HL-60/S4 (cell line): ENCODE results near the gene DAB2.

Experiments used
- in situ Hi-C: fragments of 300-500 bp; cut with MboI; formaldehyde crosslinking; loops from 2 replicates; pipeline ENCODE4 v1.14.3; 2022; ENCODE audit warnings: low sequenced_read_pairs

The DAB2 gene

DNA sequence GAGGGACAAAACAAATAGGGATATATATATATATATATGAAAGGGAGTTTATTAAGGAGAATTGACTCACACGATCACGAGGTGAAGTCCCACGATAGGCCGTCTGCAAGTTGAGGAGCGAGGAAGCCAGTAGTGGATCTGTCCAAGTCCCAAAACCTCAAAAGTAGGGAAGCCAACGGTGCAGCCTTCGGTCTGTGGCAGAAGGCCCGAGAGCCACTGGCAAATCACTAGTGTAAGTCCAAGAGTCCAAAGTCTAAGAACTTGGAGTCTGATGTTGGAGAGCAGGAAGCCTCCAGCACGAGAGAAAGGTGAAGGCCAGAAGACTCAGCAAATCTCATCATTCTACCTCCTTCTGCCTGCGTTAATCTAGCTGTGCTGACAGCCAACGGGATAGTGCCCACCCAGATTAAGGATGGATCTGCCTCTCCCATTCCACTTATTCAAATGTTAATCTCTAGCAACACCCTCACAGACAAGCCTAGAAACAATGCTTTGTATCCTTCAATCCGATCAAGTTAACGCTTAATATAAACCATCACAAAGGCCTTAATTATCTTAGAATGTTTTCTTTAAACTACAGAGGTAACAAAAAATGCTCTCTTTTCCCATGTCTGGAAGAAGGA is 23.8 kb upstream of the DAB2 start:
- in situ Hi-C loops: no loop called here

DNA sequence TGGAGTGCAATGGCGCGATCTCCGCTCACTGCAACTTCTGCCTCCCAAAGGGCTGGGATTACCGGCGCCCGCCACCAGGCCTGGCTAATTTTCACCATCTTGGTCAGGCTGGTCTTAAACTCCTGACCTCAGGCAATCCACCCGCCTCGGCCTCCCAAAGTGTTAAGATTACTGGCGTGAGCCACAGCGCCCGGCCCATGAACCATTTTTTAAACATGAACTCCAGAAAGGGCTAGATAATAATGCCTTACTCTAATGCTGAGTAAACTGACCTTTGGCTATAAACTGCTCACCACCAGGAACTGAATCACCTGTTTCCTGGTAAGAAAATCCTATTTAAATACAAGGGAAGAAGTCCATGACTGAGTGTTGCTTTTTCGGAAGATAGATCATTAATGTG is 23.2 kb upstream of the DAB2 start:
- in situ Hi-C loops: no loop called here

DNA sequence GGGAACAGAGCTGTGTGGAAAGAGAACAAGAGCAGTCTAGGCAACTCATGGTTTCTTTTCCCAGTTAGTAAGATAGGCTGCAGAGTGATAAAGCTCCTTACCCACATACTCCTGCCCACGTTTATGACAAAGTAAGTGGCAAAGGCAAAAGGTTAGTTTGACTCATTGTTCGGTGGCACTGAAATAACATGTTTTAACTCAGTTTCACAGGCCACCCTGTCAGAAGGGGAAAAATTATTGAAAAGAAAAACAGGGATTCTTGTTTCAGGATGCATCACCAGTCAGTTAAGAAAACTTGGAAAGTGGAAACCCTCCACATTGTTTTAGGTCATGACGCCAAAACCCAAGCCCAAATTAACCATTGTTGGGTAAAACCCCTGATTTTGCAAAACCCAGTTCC is 22.3 kb upstream of the DAB2 start:
- in situ Hi-C loops: no loop called here

DNA sequence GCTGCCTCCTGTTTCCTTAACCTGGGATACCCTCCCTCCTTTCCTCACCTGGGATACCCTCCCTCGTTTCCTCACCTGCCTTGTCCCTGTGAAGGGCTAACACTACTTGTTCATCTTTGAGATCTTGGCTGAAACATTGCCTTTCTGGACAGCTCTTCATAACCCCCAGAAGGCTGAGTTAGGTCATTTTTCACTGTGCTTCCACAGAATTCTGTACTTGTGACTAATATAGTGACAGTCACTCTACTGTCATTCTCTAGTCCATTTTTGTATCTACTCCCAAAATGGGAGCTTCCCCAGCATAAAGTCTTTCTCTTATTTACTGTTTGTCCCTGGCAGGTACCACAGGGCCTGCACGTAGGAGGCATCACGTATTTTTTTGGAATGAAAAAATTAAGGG is 21.5 kb upstream of the DAB2 start:
- in situ Hi-C loops: no loop called here

DNA sequence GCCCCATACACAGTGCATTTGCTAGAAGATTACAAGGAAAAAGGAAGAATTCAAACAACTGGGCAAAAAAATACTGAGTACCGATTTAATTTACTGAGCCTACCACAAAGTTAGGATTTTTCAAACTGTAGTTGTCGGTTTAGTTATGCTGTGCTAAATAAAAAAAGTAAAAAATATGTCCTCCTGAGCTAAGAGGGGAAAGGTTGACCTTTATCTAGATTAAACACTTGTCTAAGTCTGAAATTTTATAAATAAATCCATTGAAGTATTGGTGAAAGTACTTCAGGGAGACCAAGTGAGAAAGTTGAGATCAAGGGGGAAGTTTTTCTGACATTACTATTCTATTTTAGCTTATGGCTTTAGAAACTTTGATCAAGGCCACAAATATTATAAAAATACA is 19.1 kb upstream of the DAB2 start:
- in situ Hi-C loops: no loop called here

DNA sequence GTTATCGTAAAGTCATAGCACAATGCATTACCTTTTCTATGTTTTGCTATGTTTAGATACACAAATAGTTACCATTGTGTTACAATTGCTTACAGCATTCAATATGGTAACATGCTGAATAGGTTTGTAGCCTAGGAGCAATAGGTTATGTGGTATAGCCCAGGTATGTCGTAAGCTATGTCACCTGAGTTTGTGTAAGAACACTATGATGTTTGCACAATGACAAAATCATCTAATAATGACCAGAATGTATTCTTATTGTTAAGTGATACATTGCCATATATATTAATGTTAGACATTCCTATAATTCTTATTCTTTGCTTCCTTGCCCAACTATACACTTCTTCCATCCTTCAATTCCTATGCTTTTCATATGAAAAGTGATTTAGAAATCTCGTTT is 18.2 kb upstream of the DAB2 start:
- in situ Hi-C loops: no loop called here

DNA sequence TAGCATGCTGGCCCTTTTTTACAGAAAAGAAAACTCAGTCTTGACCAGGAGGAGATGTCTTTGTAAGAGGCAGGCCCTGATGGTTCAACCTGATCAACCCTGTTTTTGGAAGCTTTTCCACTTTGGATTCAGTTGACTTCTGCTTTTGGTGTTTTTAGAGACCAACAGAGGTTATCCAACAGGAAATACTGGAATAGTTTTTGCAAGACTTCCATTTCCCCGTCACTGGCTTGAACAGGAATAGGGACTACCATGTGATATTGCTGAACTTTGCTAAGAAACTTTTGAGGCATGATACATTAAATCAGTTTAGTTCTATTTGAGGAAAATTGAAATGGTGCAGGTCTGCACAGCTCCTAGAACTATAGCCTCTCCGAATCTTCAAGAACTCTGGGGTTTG is 17.1 kb upstream of the DAB2 start:
- in situ Hi-C loops: no loop called here

DNA sequence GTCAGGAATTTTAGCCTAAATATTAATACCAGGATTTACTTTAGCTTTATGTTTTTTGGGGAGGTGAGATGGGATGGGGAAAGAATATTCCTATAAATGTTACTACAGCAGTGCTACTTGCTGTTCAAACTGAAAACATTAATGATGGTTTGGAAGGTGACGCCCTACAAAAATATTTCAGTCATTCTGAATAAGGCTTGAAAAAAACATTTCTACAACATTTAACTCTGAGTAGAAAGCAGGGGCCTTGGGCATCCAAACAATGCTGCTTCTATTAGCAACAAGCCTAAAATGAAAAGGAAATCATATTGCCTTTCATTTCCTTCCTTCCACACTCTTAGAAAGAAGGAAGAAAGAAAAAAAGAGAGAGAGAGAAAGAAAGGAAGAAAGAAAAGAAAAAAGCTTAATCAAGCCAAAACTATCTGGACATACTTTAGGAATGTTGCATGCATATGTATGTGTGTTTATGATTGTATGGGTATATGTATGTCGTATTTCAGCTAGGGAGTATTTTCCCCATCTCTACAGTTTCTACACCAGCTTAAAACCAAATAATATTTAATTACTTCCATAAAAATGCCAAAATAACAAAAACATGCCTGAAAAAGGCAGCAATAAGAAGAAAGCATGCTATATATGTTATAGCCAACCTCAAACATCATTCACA is 16.3 kb upstream of the DAB2 start:
- in situ Hi-C loops: no loop called here

DNA sequence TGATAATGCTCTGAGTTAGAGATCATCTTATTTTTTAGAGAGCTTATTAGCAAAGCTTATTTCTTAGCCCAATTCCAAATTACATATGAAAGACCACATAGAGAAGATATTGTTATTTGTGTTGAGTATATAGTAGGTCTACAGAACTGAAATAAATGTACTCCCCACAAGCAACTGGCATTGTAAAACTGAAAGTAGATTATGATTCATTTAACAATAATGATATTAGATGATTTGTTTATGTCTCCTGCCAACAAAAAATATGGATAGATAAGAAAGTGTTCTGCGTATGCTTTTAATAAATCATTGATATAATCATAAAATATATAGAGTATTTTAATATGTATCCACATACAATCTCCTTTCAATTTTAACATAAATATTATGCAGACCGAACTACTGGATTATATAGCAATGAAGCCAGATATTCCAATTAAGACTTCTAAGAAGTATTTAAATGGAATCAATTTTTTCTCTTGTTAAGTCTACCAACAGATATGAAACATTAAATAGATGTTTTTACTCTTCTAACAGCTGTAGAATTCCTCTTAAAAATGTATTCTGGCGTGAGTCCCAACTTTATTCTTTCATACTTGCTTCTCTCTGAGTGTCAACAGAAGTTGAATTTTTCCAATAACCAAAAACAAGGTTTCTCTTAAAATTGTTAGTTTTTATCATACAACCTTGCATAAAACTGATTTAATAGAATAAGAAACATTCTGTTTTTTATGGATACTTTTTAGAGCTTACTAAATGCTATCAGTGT is 15.6 kb upstream of the DAB2 start:
- in situ Hi-C loops: no loop called here

DNA sequence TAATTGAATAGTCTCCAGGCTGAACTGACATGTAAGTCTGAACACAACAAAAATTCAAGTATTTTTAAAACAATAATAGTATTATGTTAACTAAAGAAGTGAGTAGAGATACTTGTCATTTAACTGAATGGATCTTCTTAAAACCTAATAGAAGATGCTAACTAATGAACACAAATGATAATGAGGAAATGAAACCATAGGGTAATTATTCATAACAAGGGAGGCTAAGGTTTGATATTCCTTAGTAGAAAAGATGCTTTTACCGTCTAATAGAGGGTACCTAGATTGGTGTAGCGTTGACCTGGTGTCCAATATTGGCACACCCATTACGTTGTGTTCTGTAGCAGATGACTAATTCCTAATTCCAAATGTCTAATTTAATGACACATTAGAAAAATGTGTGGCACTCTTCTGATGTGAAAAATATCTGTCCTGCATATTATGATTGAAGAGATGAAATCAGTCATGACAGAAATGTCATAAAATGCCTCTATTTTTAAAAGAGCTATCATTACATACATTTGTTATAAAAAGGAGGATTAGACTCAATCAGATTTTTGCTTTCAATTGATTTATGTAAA is 14.9 kb upstream of the DAB2 start:
- in situ Hi-C loops: no loop called here

DNA sequence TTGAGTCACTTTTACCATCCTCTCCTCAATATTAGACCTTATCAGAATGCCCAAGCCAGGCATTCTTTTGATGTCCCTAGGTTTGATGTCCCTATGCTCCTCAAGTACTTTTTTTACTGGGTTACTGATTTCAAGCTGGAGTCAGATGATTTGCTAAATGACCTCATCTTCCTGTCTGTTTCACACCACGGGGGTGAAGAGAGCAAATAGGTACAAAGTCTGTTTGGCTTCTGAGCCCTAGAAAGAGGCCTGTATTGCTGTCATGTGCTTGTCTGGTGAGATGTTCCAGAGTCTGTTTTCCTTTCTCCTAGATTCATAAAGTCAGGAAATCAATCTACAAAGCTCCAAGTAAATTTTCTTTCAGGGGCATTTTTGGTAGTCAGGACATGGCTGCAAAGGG is 12.7 kb upstream of the DAB2 start:
- in situ Hi-C loops: no loop called here

DNA sequence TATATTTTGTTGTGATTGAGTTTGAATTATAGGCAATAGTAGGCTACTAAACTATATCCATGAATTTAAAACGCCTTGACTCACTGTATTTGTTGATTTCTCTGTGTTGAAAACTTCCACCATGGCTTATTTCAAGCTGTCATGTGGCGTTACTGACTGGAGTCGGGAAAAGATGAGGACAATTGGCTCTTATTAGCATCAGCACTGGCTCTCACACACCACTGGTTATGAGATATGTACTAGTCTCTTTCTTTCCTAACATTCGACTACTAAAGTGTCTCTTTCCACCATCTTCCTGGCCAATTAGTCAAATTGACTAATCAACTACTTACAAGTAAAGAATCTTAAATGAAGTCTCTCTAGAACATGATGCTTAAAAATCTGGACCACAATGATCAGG is 9.1 kb upstream of the DAB2 start:
- in situ Hi-C loops: no loop called here

DNA sequence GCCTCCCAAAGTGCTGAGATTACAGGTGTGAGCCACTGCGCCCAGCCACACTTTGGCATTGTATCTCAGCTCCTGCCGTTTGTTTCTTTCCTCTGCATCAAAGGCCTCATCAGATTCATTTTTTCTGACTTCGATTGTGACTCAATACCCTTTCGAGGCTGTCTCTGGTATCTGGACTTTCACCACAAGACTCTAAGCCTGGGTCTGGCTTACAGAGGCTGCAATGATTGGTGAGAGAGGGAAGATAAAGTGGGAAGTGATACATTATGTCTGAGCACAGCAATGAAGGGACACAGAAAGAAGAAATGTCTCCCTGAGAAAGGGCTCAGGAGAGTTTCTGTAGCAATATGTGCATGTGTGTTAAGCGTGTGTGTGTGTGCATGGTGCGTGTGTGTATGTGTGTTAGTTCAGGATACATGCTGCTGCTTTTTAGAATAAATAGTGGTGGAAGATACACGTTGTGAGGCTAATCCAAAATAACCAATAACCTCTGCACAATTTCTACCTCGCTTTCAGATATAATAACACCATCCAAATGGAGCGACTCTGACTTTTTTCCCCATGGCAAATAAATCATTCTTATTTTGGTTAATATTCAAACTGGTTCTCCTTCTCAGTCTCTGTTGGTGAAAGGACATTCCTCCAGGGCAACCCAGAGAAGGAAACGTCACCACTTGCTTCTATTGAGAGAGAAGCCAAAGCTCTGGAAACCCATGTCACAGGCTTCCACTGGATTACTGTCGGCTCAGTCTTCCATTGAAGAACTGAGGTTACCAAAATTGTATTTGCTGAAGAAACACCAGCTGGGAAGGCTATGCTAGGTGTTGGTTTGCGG is 8.1 kb upstream of the DAB2 start:
- in situ Hi-C loops: no loop called here

DNA sequence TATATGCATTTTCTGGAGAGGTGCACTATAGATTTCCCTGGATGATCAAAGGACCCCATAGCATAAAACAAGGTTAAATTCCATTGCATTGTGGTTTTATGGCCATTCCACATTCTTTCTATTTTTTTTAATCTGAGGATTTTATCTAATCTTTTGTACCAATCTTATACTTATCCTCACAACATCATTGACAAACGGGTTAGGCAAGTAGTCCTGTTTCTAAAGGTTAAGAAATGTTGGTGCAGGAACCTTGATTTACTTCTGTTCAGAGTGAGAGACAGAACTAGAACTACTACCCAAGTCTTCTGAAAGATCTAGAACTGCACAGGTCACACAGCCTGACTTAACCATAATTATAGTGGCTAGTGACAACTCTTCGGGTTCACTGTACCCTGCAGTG is 5.7 kb upstream of the DAB2 start:
- in situ Hi-C loops: no loop called here

DNA sequence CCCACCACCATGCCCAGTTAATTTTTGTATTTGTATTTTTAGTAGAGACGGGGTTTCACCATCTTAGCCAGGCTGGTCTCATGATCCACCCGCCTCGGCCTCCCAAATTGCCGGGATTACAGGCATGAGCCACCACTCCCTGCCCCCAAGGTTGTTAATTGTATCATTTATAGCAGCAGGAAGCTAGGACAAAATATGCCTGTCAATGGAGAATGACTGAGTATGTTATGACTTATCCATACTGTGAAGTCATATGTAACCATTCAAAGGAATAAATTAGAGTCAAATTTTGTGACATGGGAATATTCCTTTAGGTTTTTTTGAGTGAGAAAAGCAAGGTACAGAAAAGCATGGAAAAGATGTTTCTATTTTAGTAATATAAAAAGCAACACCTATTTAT is 3.9 kb upstream of the DAB2 start:
- in situ Hi-C loops: no loop called here

DNA sequence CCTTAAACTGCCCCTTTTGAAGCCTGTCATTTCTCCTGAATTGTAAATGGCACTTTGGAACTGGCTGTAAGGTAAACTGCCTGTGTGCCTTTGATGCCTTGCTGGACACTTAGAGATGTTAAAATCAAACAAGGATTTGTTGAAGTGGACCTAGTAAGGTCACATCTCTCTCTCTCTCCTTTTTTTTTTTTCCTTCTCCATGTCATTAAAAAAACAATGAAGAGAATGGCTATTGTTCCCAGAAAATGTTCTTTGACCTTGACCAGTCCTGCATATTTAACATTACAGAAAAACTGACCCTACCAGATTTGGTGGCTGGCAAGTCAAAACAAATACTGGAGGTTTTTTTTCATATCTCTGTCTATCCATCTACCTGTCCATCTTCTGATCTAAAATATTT is 2.9 kb upstream of the DAB2 start:
- in situ Hi-C loops: no loop called here

DNA sequence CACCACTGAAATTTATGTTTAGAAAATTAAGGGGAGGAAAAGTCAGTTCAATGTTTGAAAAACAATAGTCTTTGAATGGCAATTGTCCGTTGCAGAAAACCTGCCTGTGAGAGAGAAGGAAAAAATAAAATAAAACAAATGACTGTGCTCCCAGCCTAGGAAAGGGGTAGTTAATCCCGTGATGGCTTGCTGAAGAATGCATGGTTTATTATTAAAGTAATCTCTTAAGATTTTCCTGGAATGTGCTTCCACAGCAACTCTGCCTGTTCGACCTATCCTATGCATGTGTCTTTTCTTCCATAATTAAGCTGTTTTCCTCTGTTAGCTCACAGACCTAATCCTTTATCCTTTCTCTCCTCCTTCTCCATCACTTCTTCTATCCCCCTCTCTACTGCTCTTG is 2.4 kb upstream of the DAB2 start:
- in situ Hi-C loops: no loop called here

DNA sequence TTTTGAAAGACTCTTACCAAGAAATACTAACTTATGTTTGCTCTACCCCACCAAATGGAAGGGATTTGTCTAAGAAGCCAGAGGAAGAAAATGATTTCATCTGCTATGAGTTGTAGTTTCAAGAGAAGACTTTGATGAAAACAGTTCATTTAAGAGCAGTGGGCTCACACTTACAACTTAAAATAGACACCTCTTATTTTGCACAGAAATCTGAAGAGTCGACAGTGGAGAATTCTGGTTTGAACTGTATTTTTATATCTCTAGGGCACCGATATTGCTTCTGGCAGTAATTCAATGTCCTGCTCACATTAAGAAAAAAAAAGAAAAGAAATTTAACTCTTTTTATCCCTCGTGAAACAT is 1.9 kb upstream of the DAB2 start:
- in situ Hi-C loops: no loop called here

DNA sequence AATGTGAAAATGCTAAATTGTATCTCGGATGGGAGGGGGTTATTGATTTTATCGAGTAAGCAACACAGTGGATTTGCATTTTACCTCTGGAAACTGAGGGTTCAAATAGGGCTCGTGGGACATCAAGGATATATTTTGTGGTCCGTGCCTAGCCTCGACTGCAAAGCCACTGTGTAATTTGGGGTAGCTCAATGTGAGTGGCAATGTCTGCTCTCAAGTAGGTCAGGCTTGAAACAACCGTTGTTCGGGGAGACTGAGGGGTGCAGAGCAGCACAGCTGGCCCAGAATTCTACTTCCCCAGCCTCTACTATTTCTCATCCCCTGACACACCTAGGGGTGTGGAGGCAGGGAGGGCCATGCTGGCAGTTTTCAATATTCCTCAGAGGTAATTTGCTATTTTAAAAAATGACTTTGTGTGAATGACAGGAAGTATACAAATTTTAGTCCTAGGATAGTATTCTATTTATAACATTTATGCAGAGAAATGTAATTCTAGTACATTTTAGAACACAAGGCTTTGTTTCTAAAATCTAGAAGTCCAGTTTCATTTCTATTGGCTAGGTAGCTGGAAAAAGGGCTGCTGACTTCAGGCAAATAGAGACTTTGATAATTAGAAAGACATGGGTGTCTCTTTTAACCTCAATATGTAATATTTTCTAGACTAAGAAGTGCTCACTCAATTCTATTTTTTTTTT is 1.4 kb upstream of the DAB2 start:
- in situ Hi-C loops: no loop called here

DNA sequence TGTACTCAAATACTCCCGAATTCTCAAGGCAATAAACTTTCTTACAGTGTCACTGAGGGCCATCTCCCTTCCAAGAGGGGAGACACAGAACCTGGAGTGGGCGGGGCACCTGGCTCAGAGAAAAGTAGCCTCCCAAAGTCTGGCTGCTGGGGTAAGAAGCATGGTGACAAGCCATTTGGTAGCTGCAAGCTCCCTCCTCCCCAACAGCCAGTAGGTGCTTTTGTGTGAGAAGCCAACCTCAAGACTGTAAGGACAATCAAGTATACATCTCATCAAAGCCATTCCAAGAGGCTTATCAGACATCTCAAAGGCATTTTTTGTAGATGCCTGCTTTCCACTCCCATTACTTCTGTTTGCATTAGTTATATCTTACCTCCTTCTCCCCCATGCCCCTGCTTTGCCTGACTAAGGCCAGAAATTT is 1.4 kb downstream of the DAB2 start:
- in situ Hi-C loops: no loop called here
